Jurkat, Clone E6-1 (cell line): Measurements from ENCODE around the gene PFDN1.

Experiments
- DNase-seq: peaks from one replicate; pipeline ENCODE4 v3.0.0-alpha.2; 2011; ENCODE audit warnings: low read depth, low spot score
- H3K4me3 ChIP-seq: 2 replicates; pipeline ENCODE4 v1.5.1; 2011; ENCODE audit warnings: mild to moderate bottlenecking, low read length, control low read depth, moderate library complexity

PFDN1 gene

DNA sequence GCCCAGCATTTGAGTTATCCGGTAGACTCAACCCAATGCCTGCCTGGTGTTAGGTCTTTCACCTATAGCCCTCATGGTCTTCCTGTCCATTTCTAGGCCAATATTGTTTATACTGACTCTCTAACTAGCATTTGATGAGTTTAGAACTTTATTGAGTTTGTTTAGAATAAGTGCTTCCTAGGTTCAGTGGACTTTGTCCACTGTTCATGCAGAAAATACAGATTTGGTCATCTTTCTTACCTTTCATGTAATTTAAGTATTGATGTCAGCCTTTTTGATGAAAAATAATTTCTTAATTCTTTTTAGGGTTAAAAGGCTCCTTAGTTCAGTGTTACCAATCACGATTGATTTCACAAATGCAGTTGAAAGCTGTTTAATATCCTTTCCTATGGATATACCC, 105.9 kb downstream of the PFDN1 start:
- no peak for DNase-seq

DNA sequence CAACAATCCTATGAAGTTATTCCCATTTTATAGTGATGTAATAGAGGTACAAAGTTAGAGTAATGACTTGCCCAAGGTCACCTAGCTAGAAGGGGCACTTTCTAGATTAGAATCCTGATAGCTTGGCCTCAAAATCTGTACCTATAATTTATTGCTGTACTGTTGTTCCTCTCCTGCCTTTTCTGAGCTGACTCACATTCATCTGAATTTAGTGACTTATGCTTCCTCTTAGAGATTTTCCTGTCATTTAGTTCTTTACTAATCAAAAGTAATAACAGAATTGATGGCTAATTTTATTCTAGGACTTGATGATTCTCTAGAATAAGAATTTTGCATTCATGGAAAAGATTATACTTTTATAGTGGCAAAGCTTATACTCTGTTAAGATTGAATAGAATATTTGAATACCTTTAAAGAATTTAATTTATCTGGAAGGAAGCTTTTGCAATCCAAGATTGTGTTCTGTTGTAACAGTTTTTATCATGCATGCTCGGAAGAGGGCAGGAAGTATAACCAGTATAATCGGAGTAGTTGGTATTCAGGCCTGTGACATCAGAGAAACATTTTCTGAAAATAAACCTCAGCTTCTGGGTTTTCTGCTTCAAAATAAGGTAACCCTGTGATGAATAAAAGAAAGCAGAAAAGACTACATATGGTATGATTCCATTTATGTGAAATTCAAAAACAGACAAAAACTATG, 106.6 kb downstream of the PFDN1 start:
- DNase-seq = no peak
- no peak overlapping the region for H3K4me3 ChIP-seq

More for the DNA sequence above, 105.9 kb downstream of the PFDN1 start:
- no peak overlapping the region for H3K4me3 ChIP-seq
